ENCODE measurements around the gene FGGY.
A peak's percentile ranks its signal among the peaks of the same experiment; 100 is the strongest.

The FGGY gene

GRCh38 chr1:59751801-59752200, 454.9 kb downstream of the FGGY start:
- no peak for DNase-seq

GRCh38 chr1:59752556-59753414, 455.9 kb downstream of the FGGY start:
- no peak for DNase-seq

DNA sequence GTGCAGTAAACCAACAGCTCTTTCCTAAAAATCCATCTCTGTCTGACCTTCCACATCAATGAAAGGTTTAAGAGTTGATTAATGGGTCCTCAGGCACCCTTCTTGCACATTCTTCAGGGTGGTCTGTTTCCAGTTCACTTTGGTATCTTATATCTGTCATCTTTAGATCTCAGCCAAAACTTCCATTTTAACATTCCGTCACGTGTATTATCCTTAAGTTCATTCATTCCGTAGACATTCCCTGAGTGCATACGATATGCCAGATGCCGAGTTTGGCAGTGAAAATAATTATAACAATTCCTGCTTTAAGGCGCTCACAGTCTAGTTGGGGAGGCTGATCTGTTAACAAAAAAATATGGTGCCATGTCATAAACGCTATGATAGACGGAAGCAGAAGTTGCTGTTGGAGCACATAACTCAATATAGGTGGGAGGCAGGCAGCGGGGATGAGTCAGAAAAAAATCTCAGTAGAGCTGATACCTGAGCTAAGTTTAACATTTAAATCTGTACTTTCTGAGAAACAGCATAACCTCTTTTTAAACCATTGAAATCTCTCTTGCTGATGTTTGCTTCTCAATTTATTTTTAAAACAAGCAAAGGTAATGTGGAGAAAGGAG, 458.3 kb downstream of the FGGY start:
- DNase-seq = no peak

GRCh38 chr1:59757197-59757747, 460.4 kb downstream of the FGGY start:
- no peak for DNase-seq

GRCh38 chr1:59759156-59759925, 462.4 kb downstream of the FGGY start:
- DNase-seq = peak; percentile 58

DNA sequence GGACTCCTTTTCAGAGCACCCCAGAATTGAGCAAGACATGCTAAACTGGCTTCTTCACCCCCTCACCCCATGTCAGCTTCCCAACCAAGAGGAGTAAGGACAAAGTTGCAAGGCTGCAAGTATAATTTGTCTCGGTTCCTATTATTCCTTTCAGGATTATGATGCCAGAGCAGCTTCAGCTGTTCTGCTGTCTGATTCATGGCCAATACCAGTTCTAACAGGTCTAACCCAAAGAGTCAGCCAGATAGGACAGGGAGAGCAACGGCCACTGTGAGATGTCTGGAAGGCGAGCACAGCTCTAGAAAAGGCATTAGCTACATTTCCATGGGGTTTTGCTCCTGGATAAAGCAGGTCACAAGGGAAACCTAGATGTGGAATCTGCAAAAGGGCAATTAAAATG, 464.5 kb downstream of the FGGY start:
- DNase-seq = no peak

DNA sequence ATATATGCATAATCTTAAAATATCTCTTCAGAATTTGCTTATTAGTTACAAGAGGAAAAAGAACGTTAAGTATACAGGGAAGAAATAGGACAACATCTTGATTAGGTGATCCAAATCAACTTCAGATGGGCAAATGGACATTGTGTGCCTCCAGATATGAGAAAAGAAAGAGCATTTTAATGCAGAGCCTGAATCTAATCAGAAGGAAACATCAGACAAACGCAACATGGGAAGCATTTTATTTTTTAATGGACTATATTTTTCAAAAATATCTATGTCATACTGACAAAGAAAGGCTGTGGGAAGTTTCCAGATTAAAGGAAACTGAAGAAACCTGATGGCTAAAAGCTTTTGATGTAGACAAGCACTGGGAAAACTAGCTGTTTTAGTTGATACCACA, 466.5 kb downstream of the FGGY start:
- DNase-seq = no peak

DNA sequence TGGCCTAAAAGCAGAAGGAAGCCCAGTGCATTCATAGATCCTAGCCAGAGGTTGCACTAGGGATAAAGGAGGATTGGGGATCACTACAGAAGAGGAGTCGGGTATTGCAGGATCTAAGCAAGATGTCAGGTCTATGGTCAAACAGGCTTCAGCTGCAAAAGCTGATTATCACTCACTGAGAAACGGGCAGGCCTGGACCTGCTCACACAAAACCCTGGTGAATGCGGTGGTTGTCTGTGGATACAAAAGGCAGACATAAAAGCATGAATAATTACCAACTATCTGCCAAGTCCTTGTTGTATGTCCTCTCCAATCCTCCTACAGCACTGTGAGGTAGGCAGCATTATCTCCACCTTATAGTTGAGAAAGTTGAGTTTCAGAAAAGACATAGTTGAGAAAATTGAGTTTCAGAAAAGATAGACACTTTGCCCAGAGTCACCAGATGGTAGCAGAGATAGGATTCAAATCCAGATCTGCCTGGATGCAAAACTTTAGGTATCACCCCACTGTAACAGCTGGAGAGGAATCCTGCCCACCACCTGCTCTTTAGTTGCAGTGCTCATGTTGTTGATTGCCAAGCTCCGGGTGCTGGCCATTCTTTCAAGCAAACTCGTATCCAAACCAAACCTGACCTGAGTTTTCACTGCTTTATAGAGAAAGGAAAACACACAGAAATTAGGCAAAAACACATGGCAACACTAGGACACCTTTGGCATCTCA, 468.3 kb downstream of the FGGY start:
- no peak for DNase-seq

- no peak for DNase-seq
Measured at GRCh38 chr1:59766227-59766855, 469.4 kb downstream of the FGGY start.

GRCh38 chr1:59767119-59767518, 470.2 kb downstream of the FGGY start:
- no peak for DNase-seq

- DNase-seq = no peak
Measured at GRCh38 chr1:59768792-59769735, 472.2 kb downstream of the FGGY start.

DNA sequence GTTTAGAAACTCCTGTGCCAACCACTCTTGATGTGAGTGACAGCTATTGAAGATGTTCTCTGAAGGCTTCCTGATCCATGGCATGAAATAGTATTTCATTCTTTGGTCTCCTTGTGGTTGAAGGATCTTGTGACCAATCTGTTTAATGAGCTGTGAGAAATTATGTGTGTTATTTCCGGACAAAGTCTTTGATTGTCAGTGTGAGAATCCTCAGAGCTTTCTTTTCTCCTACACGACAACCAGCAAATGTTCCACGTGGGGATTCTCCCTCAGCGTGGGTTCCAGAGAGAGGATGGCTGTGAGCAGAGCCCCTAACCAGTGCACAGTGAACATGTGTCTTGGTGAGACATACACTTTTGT, 472.8 kb downstream of the FGGY start:
- no peak for DNase-seq

DNA sequence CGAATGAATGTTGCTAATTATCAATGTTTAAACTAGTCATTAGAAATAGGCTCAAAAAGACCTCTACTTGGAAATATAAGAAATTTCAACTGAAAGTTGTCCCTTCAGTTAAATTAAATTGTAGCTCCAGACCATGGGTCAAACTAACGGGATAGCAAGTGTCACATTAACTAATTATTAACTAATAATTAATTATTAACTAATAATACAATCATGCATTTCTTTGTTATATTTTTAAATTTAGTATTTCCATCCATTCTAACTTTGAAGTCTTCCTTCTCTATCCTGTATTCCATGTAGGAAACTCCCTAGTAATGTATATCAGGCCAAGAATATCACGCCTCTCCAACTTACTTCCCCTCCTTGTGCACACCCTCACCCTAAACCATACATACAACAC, 474.5 kb downstream of the FGGY start:
- no peak for DNase-seq

DNA sequence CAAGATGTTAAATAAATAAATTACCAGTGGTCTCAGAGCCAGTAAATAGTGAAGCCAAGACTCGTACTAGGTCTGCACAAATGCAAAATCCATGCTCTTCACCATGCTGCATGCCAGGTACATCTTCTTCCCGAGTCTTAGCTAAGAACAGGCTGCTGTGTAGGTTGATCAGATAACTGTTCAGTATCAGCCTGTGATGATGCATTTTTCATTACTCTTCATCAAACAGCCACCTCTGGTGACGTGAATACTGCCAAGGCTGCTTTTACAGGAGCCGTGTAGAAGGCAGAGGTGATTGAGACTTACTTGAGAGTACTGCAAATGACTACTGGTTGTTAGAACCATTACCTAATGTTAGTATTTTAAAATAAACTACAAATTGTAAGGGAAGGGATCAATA, 478.6 kb downstream of the FGGY start:
- DNase-seq = no peak

DNA sequence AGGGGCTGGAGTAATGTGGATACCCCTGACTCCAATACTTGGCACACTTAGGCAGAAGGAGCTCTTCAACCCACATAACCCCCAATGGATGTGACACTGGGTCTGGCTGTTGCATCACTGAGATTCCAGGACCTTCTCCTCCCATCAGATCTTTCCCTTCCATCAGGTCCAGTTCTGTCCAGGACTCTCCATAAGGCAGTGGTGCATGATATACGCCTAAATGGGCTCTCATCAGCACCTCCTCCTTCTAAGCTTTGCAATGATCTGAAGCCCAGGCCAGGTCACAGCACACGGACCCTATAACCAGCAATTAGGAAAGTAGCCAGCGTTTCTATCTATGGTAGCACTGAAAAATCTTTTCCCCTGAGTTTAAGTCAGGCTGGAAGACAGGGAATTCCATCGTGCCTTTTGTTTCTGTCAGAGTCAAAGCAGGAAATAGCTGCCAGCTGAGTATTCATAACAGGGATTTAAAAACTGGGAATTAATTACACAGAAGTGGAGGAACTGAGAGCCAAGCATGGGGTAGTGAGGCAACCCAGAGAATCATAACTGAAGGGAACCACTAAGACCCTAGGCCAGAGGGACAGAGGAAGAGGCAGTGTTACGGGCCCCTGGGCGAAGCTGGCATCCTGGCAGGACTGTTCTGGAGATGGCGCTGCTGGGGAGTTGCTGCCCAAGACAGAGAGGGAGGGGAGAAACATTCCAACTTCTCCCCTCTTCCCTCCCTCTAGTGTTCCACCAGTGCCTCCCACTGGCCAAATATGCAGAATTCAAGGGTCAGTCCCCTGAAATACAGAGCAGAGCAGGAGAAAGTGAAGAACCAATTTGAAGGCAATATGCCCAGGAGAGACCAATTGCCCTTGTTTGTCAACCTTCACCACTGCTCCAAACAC, 480.3 kb downstream of the FGGY start:
- DNase-seq = no peak

- no peak for DNase-seq
Measured at GRCh38 chr1:59779949-59780348, 483.1 kb downstream of the FGGY start.

- no peak for DNase-seq
Measured at GRCh38 chr1:59788825-59789224, 491.9 kb downstream of the FGGY start.

GRCh38 chr1:59798600-59798999, 501.7 kb downstream of the FGGY start:
- no peak for DNase-seq

DNA sequence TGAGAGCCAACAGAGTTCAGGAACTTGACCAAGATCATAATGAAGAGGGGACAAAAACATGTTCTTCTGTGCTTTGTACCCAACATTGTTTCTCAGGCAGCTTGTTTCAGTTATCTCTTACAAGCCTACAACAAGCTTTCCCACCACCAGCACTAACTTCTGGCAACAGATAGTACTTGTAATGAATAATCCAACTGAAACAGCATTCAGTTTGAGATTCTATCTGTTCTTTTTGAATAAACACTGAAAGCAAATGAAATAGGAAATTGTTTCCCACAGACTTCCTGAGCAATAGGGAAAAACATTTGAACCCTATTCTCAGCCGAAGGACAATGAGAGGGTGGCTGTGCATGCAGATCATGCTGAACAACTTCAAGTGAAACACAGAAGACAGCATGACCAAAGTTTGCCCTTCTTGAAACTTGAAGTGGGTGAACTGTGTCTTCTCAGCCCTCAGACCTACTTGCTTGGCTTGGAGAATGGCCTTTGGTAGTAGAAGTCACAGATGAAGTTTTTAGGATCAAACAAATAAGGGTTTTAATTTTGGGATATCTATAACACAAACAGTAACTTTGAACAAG, 506.7 kb downstream of the FGGY start:
- DNase-seq = no peak

DNA sequence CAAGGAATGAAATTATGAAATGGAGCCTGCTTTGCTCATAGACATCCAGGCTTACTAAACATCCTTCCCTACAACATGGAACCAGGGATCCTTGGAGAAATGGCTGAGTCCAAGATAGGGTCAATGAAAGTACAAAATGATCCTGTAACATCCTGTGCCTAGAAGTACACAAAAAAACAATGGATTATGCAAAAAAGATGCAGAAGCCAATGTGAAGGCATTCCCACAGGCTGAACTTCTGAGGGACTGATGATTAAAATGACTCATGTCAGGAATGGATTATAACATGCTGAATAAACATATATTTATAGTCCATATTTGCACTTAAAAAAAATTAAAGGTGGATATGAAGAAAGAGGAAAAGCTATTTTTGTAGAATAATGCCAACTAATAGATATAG, 507.4 kb downstream of the FGGY start:
- no peak for DNase-seq

All from stimulated activated CD4-positive, alpha-beta T cell treated with anti-CD3 and anti-CD28 coated beads, Interleukin-12 subunit alpha, Interleukin-12 subunit beta, amount 100 ng/mL, for 4 hours (primary cell).